H1 (cell line): Measurements from ENCODE around the gene POLA1. TPM values are rescaled to one million over a fixed set of nuclear protein-coding genes. Genes with fewer than 3 reads are reported as not detected.
A peak's percentile ranks its signal among the peaks of the same experiment; 100 is the strongest.

Experiments used
- ASH2L ChIP-seq: fragments of 200-600, 300-600 bp; sonication (generic); IDR thresholded peaks from one replicate; pipeline ENCODE4 v1.7.1; 2017; ENCODE audit warnings: low read length
- CBX5 ChIP-seq: fragments of 300-800, 300-1000 bp; sonication (generic); IDR thresholded peaks from 2 replicates; pipeline ENCODE4 v1.7.1; 2016; ENCODE audit warnings: antibody characterized with exemption, low read length, low read depth
- CBX8 ChIP-seq: fragments of 300-800, 300-1000 bp; sonication (generic); IDR thresholded peaks from 2 replicates; pipeline ENCODE4 v1.7.1; 2016; ENCODE audit warnings: low read depth, low read length, borderline replicate concordance
- CEBPB ChIP-seq: IDR thresholded peaks from 2 replicates; pipeline ENCODE4 v1.6.1; 2012; ENCODE audit warnings: low read depth, low read length
- EZH2 ChIP-seq: fragments of 200-600 bp; sonication (generic); IDR thresholded peaks from 2 replicates; pipeline ENCODE4 v1.7.1; 2012; ENCODE audit warnings: low read depth, mild to moderate bottlenecking, moderate library complexity, low read length, inconsistent platforms; ENCODE audit not compliant: severe bottlenecking
- JUND ChIP-seq: IDR thresholded peaks from 2 replicates; pipeline ENCODE4 v1.6.1; 2011; ENCODE audit warnings: mild to moderate bottlenecking, improper control_type of control experiment, low read length
- KDM1A ChIP-seq: fragments of 200-600, 300-600 bp; sonication (generic); IDR thresholded peaks from 2 replicates; pipeline ENCODE4 v1.7.1; 2016; ENCODE audit warnings: mild to moderate bottlenecking, low read length, borderline replicate concordance
- KDM4A ChIP-seq: IDR thresholded peaks from one replicate; pipeline ENCODE4 v1.7.1; 2012; ENCODE audit warnings: low read depth, mild to moderate bottlenecking, moderate library complexity, low read length, inconsistent platforms; ENCODE audit not compliant: severe bottlenecking
- SRF ChIP-seq: IDR thresholded peaks from 2 replicates; pipeline ENCODE4 v1.6.1; 2011; ENCODE audit warnings: mild to moderate bottlenecking, low read depth, low read length, moderate library complexity
- YY1 ChIP-seq: IDR thresholded peaks from 2 replicates; pipeline ENCODE4 v1.6.1; 2011; ENCODE audit warnings: low read depth, mild to moderate bottlenecking, low read length
- polyA plus RNA-seq, 7 experiments: library from polyadenylated mRNA; depleted of rRNA in 3 of 7; stranded (reverse) in 5 of 7; unstranded in 2 of 7; fragments of >200 nt in 5 of 7; fragments of 200-250 nt in 2 of 7; gene quantifications; 1 replicate in 5 of 7; 2 replicates in 1 of 7; 4 replicates in 1 of 7; pipeline versions ENCODE4 v1.2.1 to v1.2.3, GENCODE V29; 2011 to 2013; ENCODE audit warnings: missing spikeins in 2 of 7, mixed read lengths in 2 of 7
- total RNA-seq: library from RNA; stranded (reverse); fragmentation: NEBNext Ultra II Directional; extraction: Animal tissue kit (Norgen Biotek cat#: 25700); gene quantifications from 2 replicates; pipeline ENCODE4 v1.2.1, GENCODE V29; 2021

POLA1 gene
- total and polyA plus RNA-seq, 2 of the 8 experiments (the other 6 are each of a cell fraction or from before 2014, with no cell fraction given): 5.6 to 34.9 TPM

- TF ChIP-seq SRF (no peak), YY1 (no peak), CBX5 (no peak), ASH2L (no peak), KDM1A (peak; percentile 83; the same call in 1 of the 2 replicates), CEBPB (no peak), KDM4A (no peak), CBX8 (no peak), JUND (no peak), EZH2 (peak; percentile 72)
- TF ChIP-seq, all 59 proteins: peak for 5
Observed at GRCh38 chrX:25007059-25008053, 313.6 kb downstream of the POLA1 start (continued).
